ENCODE data around the gene STIL.
"Not testable (repeated sequence)": the region's sequence is repeated elsewhere in the genome, so short reads cannot be mapped to it uniquely, and the experiment has no call there.

Gene STIL

GRCh38 chr1:47216278-47217059 is 97.5 kb downstream of the STIL start:
- no peak for DNase-seq

GRCh38 chr1:47215713-47216112 is 98.2 kb downstream of the STIL start:
- DNase-seq, result no peak

GRCh38 chr1:47214549-47214948 is 99.4 kb downstream of the STIL start:
- DNase-seq, result peak in 1 of 3 donors; percentile 35

- DNase-seq, result no peak
These were observed 100.5 kb downstream of the STIL start for GRCh38 chr1:47213230-47213963.

GRCh38 chr1:47212636-47213229 is 101.2 kb downstream of the STIL start:
- DNase-seq, result no peak

- peak; percentile 58 to 65 (median 65) for DNase-seq
These were observed 102.1 kb downstream of the STIL start for GRCh38 chr1:47211796-47212269.

GRCh38 chr1:47210666-47211065 is 103.3 kb downstream of the STIL start:
- no peak for DNase-seq

GRCh38 chr1:47209725-47210325 is 104.1 kb downstream of the STIL start:
- no peak for DNase-seq

- no peak for DNase-seq
These were observed 104.9 kb downstream of the STIL start for GRCh38 chr1:47209091-47209490.

GRCh38 chr1:47208374-47208850 is 105.5 kb downstream of the STIL start:
- no peak for DNase-seq

GRCh38 chr1:47207803-47208373 is 106.1 kb downstream of the STIL start:
- peak in 2 of 3 donors; percentile 35 to 54 for DNase-seq

GRCh38 chr1:47205918-47206317 is 108.0 kb downstream of the STIL start:
- DNase-seq, result no peak

GRCh38 chr1:47203504-47203903 is 110.4 kb downstream of the STIL start:
- not testable (repeated sequence) for DNase-seq

GRCh38 chr1:47201179-47201578 is 112.8 kb downstream of the STIL start:
- no peak for DNase-seq
